Subcutaneous adipose tissue (tissue), 4 donors: ENCODE results near the gene GLE1. TPM values are rescaled to one million over a fixed set of nuclear protein-coding genes. Genes with fewer than 3 reads are reported as not detected.

Experiments
- CTCF ChIP-seq: fragments of 450-650 bp; IDR thresholded peaks from one replicate; pipeline ENCODE4 v1.5.1; 2016; ENCODE audit warnings: low read depth, mild to moderate bottlenecking, control low read depth, antibody characterized with exemption, moderate library complexity
- small RNA-seq: library from RNA; depleted of rRNA; stranded (forward); fragments of <200 nt; gene quantifications from one replicate; pipeline ENCODE3, GENCODE V24; 2016
- total RNA-seq, 4 donors: library from RNA; depleted of rRNA; stranded (reverse); fragments of >200 nt; gene quantifications; one replicate each; pipeline ENCODE4 v1.1.0, GENCODE V29; 2016

Gene GLE1
- total RNA-seq, 4 donors from 2014 or later, result 21.0 to 33.0 (median 23.4) TPM

DNA sequence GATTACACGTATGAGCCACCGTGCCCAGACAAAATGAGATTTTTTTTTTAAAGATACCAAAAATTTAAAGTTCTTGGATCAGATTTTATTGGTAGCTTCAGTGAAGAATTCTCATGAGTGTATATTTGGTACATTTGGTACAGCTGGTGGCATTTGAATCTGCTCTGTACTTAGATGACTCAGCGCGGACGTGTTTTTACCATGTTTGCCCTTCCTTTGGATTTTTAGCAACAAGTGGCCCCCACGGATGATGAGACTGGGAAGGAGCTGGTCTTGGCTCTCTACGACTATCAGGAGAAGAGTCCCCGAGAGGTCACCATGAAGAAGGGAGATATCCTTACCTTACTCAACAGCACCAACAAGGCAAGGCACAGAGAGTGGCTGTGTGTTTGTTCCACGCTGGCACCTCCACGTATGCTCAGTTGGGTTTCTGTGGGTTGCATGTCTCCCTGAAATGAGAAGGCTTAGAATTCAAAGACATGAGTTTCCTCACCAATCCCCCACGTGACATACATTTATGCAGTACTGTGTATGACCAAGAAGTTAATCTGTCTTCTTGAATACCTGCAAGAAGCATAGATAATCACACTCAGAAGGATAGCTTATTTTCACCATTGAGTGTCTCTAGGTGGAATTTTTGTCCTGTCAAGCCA lies 84.2 kb downstream of the GLE1 start:
- no peak for TF ChIP-seq CTCF

Small RNA genes within 50 kb of the gene (small RNA-seq; reads per million reads assigned to genes)
- not detected for gene RNU7-171P

Other genes starting within 250 kb of the GLE1 start
- 100 to 1,000 TPM in 2 of 4 donors, 10 to 100 TPM in 2; 70.0 to 123 (median 86.2) TPM for gene GOLGA2, start 228.7 kb upstream of the GLE1 start, total RNA-seq
- gene SWI5, start 228.4 kb upstream of the GLE1 start, total RNA-seq, result 10 to 100 TPM; 25.6 to 28.6 (median 26.9) TPM
- 10 to 100 TPM in 1 of 4 donors, 1 to 10 TPM in 3; 7.2 to 10.5 (median 8.7) TPM for gene TRUB2, start 182.3 kb upstream of the GLE1 start, total RNA-seq
- 10 to 100 TPM; 20.1 to 51.1 (median 23.2) TPM for gene COQ4, start 181.9 kb upstream of the GLE1 start, total RNA-seq
- gene SLC27A4, start 164.2 kb upstream of the GLE1 start, total RNA-seq, result 10 to 100 TPM; 10.1 to 17.3 (median 12.3) TPM
- 10 to 100 TPM; 17.8 to 20.9 (median 19.7) TPM for gene URM1, start 133.3 kb upstream of the GLE1 start, total RNA-seq
- gene CERCAM, start 83.9 kb upstream of the GLE1 start, total RNA-seq, result 10 to 100 TPM in 3 of 4 donors, 1 to 10 TPM in 1; 8.3 to 34.7 (median 31.4) TPM
- 10 to 100 TPM; 13.4 to 22.2 (median 16.5) TPM for gene ODF2, start 48.7 kb upstream of the GLE1 start, total RNA-seq
- gene SPTAN1, start 47.9 kb downstream of the GLE1 start, total RNA-seq, result 100 to 1,000 TPM; 185 to 310 (median 275) TPM
- 10 to 100 TPM; 15.0 to 21.4 (median 18.5) TPM for gene DYNC2I2, start 152.1 kb downstream of the GLE1 start, total RNA-seq
- gene SET, start 184.5 kb downstream of the GLE1 start, total RNA-seq, result 100 to 1,000 TPM; 116 to 160 (median 146) TPM
- 10 to 100 TPM in 1 of 4 donors, 1 to 10 TPM in 3; 1.3 to 13.2 (median 4.7) TPM for gene PKN3, start 197.8 kb downstream of the GLE1 start, total RNA-seq
- gene ZDHHC12, start 219.4 kb downstream of the GLE1 start, total RNA-seq, result 10 to 100 TPM; 11.7 to 36.5 (median 27.0) TPM